Activated B cell treated with CpG ODN at 0.5 μM for 24 hours (primary cell): Measurements from ENCODE around the gene UROS. TPM values are rescaled to one million over a fixed set of nuclear protein-coding genes. Genes with fewer than 3 reads are reported as not detected.

Experiments used
- ATAC-seq: fragments of 200-7000 bp; cut with Tn5 transposase; one replicate; pipeline ENCODE4 v1.10.0; 2021; ENCODE audit warnings: low read depth, mild to moderate bottlenecking, moderate library complexity
- CTCF ChIA-PET: fragments of 350-600 bp; sonication (Branson Sonifier 250); formaldehyde crosslinking; loops from one replicate; lab custom pipeline; 2021; ENCODE audit warnings: antibody characterized with exemption; lab: Charles Lee
- POLR2A ChIA-PET: fragments of 350-600 bp; sonication (Branson Sonifier 250); formaldehyde crosslinking; loops from one replicate; lab custom pipeline; 2021; ENCODE audit warnings: antibody characterized with exemption; lab: Charles Lee
- DNase-seq: peaks from one replicate; pipeline ENCODE4 v3.0.0; 2022
- H3K27ac Mint-ChIP-seq: one replicate; pipeline ENCODE4 v1.8.0; 2020; ENCODE audit warnings: mixed read lengths
- H3K27me3 Mint-ChIP-seq: one replicate; pipeline ENCODE4 v1.8.0; 2021; ENCODE audit warnings: mixed read lengths
- H3K36me3 Mint-ChIP-seq: one replicate; pipeline ENCODE4 v1.8.0; 2021; ENCODE audit warnings: low read depth, mixed read lengths
- H3K4me1 Mint-ChIP-seq: one replicate; pipeline ENCODE4 v1.8.0; 2021; ENCODE audit warnings: mixed read lengths
- H3K4me3 Mint-ChIP-seq: one replicate; pipeline ENCODE4 v1.8.0; 2020; ENCODE audit warnings: mild to moderate bottlenecking, mixed read lengths
- H3K9me3 Mint-ChIP-seq: one replicate; pipeline ENCODE4 v1.8.0; 2020; ENCODE audit warnings: mixed read lengths
- intact Hi-C: fragments of 100-400 bp; cut with micrococcal nuclease; formaldehyde crosslinking; loops from one replicate; pipeline ENCODE4 v1.15.1; 2024
- total RNA-seq: library from RNA; stranded (reverse); gene quantifications from 2 replicates; pipeline ENCODE4 v1.2.3, GENCODE V29; 2022
- TF ChIP-seq, protein P1 (sequence below): fragments of 200-600 bp; IDR thresholded peaks from one replicate; pipeline ENCODE4 v1.8.0; 2022; ENCODE audit warnings: antibody characterized with exemption, mild to moderate bottlenecking

Gene UROS
- total RNA-seq, 1 donor from 2014 or later: 34.9 TPM

DNA sequence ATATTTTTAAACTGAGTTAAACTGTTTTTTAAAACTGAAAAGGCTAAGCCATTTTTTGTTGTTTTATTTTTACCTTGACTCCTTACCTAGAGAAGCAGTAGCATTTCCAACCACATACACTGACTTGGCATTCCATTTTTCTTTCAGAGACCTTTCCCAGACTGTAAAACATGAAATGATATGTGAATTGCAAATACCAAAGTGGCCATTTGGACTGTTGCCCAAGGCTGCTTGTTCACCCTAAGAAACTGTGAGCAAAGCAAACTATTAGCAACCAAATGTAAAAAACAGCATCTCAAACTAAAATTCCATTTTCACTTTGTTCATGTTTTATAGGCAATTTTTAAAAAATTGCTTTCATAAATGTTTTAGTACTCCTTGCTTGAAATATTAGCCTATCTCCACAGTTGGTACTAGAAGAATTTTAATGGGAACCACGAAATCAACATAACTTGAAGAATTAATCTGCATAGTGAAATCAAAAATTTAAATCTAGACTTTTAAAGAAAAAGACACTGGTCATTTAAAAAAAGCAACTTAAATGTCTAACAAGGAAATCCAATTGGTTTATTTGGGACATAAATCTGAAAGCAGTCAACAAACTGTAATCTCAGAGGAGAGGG is 10.8 kb downstream of the UROS start:
- Mint-ChIP-seq H3K4me3 (no peak overlapping the region), H3K9me3 (no peaks in the 10 kb centered on the region), H3K27ac (no peak overlapping the region), H3K27me3 (no peaks in the 10 kb centered on the region), H3K36me3 (peaks cover 61% of the 10 kb centered on the region), H3K4me1 (no peaks in the 10 kb centered on the region)
- intact Hi-C loops: no loop called here
- ATAC-seq (no peak), DNase-seq (no peak)
- ChIA-PET POLR2A (no interaction called here), CTCF (no interaction called here)
- TF ChIP-seq, protein P1, sequence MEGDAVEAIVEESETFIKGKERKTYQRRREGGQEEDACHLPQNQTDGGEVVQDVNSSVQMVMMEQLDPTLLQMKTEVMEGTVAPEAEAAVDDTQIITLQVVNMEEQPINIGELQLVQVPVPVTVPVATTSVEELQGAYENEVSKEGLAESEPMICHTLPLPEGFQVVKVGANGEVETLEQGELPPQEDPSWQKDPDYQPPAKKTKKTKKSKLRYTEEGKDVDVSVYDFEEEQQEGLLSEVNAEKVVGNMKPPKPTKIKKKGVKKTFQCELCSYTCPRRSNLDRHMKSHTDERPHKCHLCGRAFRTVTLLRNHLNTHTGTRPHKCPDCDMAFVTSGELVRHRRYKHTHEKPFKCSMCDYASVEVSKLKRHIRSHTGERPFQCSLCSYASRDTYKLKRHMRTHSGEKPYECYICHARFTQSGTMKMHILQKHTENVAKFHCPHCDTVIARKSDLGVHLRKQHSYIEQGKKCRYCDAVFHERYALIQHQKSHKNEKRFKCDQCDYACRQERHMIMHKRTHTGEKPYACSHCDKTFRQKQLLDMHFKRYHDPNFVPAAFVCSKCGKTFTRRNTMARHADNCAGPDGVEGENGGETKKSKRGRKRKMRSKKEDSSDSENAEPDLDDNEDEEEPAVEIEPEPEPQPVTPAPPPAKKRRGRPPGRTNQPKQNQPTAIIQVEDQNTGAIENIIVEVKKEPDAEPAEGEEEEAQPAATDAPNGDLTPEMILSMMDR: no peak

DNA sequence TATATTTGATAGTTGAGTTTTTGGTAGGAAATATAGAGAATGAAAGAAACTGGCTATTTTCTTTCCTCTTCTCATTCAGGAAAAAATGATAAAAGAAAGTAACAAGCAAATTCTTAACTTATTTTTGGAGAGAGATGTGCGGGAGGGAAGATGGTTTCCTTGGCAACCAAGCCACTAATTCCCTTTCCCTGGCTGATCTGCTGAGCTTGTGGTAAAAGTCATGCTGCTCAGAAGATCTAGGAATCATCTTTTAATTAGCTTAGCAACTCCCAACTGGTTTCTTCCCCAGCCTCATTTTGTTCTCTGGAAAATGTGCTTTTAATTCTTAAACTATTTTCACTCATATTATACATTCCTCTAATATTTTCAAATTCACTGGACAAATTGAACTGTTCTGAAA is 11.8 kb downstream of the UROS start:
- intact Hi-C loops: no loop called here
- Mint-ChIP-seq H3K27ac (no peak overlapping the region), H3K27me3 (no peaks in the 10 kb centered on the region), H3K4me1 (no peaks in the 10 kb centered on the region), H3K4me3 (no peak overlapping the region), H3K36me3 (peaks cover 71% of the 10 kb centered on the region), H3K9me3 (no peaks in the 10 kb centered on the region)
- no peak for DNase-seq
- ChIA-PET CTCF (no interaction called here), POLR2A (no interaction called here)
- TF ChIP-seq, protein P1: no peak
- ATAC-seq: no peak

DNA sequence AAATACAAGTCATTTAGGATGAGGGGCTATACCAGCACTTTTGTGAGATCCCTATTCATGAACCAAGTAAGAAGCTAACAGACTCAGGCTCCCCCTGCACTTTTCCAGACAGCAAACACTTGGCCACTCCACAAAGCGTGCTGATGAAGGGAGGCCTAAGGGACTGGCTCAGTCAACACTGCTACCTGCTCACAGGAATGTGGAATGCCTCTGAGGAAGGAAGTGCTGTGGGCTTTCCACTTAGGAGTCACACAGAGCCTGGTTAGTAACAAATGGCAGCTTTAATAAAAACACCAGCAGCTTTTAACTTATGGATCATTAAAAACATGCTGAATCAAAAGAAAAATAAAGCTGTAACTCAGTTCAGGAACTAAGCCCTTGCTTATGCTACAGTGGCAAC is 15.0 kb downstream of the UROS start:
- Mint-ChIP-seq H3K9me3 (no peaks in the 10 kb centered on the region), H3K4me1 (no peaks in the 10 kb centered on the region), H3K27me3 (no peaks in the 10 kb centered on the region), H3K27ac (no peak overlapping the region), H3K36me3 (peaks cover 60% of the 10 kb centered on the region), H3K4me3 (no peak overlapping the region)
- no peak for DNase-seq
- intact Hi-C loops: no loop called here
- no peak for ATAC-seq
- CTCF ChIA-PET: no interaction called here
- POLR2A ChIA-PET: no interaction called here
- TF ChIP-seq, protein P1: no peak

DNA sequence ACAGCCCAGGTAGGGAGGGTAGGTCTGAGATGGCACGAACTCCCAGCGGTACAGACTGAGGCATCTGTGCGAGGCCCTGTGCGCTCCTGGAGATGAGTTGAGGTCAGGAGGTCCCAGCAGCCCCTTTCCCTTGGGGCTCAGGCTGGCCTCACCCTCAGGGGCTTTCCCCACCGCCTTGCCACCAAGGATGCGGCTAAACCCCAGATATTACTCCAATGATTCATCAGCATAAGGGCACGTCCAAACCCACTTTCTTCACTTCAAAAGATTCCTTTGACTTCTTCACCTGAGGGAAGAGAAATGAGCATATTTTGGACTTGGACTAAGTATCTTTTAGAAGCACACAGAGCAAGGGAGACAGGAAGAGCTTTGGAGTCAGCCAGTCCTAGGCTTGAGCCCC is 20.3 kb downstream of the UROS start:
- Mint-ChIP-seq H3K27ac (no peak overlapping the region), H3K4me3 (no peak overlapping the region), H3K9me3 (no peaks in the 10 kb centered on the region), H3K27me3 (no peaks in the 10 kb centered on the region), H3K36me3 (peaks cover 64% of the 10 kb centered on the region), H3K4me1 (no peaks in the 10 kb centered on the region)
- ChIA-PET POLR2A (no interaction called here), CTCF (no interaction called here)
- DNase-seq (no peak), ATAC-seq (no peak)
- intact Hi-C loops: no loop called here
- TF ChIP-seq, protein P1: no peak

DNA sequence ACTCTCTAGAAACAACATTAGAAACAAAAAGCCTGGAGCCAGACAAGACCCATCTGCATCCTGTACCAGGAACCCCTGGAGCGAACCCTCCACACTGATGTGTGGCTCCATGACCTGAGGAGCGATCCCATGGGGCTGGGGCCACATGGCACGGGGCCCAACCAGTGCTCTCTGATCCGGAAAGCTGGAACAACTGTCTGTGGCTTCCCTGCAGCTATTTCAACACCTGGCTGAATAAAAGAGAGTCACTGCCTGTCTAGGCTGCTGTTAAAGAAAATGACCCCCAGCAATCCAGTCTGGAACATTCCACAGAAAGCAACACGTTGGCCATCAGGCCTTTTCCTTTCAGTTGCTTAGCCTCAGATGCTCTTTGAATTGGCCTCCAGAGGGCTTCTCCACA is 20.9 kb downstream of the UROS start:
- peaks cover 63% of the 10 kb centered on the region for H3K36me3 Mint-ChIP-seq
- ChIA-PET CTCF (no interaction called here), POLR2A (no interaction called here)
- intact Hi-C loops: no loop called here
- H3K27me3 Mint-ChIP-seq: no peaks in the 10 kb centered on the region
- no peaks in the 10 kb centered on the region for H3K9me3 Mint-ChIP-seq
- ATAC-seq (no peak), DNase-seq (no peak)
- TF ChIP-seq, protein P1: no peak
- H3K4me3 Mint-ChIP-seq: no peak overlapping the region
- H3K4me1 Mint-ChIP-seq: no peaks in the 10 kb centered on the region
- H3K27ac Mint-ChIP-seq: no peak overlapping the region
